Skin of body (tissue), 2 donors: ENCODE results near the gene IP6K1. TPM values are rescaled to one million over a fixed set of nuclear protein-coding genes. Genes with fewer than 3 reads are reported as not detected.
A peak's percentile ranks its signal among the peaks of the same experiment; 100 is the strongest.
"Not testable (repeated sequence)": the region's sequence is repeated elsewhere in the genome, so short reads cannot be mapped to it uniquely, and the experiment has no call there.

Experiments
- DNase-seq: peaks from one replicate; lab custom pipeline; 2025; lab: John Stamatoyannopoulos, UW
- total RNA-seq: library from RNA; depleted of rRNA; stranded (reverse); fragments of >200 nt; gene quantifications from one replicate; pipeline ENCODE4 v1.2.3, GENCODE V29; 2014

The IP6K1 gene
- total RNA-seq, 1 donor from 2014 or later = 27.5 TPM

- no peak for DNase-seq
Observed at GRCh38 chr3:49794431-49794830, 8.1 kb upstream of the IP6K1 start.

DNA sequence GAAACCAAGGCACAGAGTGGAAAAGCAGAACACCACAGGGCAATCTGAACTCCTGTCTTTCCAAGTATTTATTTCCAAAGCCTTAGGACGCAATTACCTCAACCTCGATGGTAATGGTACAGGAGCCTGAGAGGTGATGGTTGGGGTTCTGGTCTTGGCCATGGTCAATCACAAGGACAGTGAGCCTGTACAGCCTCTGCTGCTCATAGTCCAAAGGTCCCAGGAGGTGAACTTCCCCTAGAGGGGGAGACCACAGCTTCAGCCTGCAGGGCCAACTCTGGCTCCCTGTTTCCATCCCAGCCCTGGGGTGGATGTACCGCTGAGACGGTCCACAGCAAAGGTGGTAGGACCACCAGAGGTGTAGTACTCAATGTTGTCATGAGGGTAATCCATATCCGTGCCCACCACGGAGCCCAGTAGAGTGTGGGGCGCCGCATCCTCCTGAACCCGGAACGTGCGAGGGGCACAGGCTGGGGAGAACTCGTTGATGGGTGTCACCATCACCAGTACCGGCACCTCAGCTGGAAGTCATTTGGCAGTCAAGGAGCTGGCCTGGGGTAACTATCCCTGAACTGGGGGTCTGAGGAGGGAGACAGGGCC, 7.2 kb upstream of the IP6K1 start:
- no peak for DNase-seq

DNA sequence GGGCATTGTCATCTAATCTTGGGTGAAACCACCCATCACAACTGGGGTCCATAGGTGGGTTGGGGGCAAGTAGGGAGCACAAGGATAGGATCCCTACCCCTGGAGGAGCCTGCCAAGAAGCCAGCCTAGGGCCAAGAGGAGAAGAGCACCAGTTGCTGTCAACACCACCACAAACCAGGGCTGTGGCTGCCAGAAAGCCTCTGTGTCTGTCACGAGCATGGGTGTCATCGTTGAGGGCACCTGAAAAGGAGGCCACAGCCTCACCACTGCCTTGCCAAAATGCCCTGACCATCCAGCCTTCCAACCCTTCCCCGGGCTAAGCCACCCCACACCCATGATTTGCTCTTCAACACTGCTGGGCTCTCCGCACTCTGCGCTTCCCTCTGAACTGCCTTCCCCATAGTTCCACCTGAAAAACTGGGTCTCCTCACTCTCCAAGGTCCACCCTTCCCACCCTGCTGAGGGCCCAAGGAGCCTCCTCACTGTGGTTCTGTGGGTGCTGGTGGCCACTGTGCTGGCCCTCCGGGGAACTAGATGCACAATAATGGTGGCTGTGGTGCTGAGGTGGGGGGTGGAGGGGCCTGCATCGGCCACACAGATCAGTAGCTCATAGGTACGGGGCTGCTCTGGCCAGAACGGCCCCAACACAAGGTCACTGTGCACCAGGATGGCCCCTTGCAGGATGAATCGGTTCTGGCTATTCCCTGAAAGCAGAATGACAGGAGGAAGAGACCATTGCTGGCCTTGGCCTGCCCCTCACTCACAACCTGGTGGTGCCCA, 6.2 kb upstream of the IP6K1 start:
- DNase-seq = no peak

DNA sequence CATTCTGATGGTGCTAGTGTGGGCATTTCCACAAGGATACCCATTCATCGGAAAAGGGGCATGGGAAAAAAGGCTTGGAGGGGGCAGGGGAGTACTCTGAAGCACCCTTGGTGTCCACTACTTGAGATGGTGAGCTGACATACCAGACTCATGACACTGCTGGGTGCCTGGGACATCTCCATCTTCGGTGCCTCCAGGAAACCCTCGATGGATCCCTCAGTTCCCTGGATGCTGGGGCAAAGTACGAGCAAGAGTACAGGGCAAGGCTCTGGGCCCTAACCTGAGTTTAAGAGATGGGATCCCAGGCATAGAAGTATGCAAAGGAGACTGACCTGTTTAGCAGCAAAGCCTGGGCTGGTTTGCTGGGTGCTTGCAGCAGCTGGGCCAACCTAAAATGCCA, 5.2 kb upstream of the IP6K1 start:
- DNase-seq = no peak

DNA sequence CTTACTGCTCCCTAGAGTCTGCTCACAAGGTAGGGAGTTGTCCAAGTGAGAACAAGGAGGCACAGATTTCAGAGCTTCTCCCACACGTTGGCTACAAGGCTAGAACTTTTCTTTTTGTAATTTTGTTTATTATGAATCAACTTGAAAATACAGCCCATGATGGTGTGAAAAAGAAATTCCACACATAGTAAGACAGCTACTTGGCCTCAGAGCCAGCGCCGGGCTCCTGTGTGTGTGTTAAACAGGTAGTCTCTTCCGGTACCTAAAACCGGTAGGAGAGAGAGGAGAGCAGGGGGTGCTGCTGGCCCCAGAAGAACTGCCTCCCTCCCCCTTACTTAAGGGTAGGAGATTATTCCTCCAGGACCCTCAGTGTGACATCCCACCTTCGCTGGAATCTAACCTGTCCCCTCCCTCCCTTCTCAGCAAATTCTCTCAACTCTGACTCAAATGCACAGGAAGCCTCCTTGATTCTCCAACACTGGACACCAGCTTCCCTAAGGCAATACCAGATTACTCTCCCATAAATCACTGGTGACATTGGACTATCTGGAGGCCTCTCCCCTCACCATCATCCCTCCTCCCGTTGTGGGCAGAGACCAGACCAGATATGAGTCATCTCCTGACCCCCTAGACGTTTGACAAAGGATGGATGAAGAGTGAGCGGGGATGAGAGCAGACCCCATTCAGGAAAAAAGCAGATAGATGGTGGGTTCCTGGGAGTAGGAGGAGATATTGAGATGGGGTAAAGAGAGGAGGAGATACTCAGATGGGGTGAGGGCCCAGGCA, 4.5 kb upstream of the IP6K1 start:
- DNase-seq = no peak

- DNase-seq = no peak
Observed at GRCh38 chr3:49788056-49788455, 1.7 kb upstream of the IP6K1 start.

GRCh38 chr3:49787536-49787935, 1.2 kb upstream of the IP6K1 start:
- DNase-seq = no peak

DNA sequence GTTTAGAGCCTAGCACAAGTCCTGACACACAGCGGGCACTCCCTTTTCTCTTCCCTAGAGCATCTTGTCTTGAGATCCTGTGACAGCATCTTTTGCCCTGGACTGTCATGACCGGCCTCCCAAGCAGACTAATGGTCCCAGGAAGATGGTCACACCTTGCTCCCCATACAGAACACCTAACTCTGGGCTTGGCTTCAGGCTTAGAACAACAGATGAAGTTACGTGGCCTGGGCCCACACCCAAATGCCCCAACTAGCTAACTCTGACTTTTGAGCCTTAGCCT, 781 bp upstream of the IP6K1 start:
- no peak for DNase-seq

DNA sequence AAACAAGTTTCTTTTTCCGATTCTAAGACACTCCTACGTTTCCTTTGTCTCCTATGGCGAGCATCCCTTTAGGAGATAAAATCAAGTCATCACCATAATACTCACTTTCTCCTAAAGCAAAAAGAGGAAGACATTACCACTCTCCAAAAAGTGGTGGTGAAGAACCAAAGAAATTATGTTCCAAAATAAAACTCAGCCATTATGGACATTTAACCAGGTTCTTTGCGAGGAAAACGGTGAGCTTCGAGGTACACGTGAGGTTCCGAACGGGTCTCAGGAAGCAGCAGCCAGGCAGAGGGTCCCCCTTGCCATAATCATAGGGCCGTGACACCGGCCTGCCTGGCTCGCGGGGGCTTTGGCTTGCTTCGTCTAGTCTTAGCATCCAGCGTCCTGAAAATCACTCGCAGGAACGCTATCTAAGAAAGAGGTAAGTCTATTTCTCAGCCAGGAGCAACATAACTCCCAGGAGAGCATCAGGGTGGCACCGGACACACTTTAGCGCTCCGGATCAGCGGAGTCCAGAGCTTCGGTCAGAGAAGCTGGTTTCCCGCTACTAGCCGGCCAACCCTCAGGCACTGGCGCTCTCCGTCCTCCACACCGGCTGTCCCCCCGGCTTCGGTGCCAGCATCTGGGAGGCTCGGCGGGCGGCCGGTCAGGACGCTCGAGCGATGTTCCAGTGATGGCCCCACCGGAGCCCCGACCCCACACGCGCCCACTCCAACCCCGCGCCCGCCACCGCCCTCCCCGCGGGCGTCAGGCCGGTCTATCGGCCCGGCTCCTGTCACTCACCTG, 581 bp downstream of the IP6K1 start:
- peak; percentile 12 for DNase-seq

- DNase-seq = not testable (repeated sequence)
Observed at GRCh38 chr3:49782277-49782676, 4.1 kb downstream of the IP6K1 start.

- DNase-seq = no peak
Observed at GRCh38 chr3:49781415-49782199, 4.7 kb downstream of the IP6K1 start.

DNA sequence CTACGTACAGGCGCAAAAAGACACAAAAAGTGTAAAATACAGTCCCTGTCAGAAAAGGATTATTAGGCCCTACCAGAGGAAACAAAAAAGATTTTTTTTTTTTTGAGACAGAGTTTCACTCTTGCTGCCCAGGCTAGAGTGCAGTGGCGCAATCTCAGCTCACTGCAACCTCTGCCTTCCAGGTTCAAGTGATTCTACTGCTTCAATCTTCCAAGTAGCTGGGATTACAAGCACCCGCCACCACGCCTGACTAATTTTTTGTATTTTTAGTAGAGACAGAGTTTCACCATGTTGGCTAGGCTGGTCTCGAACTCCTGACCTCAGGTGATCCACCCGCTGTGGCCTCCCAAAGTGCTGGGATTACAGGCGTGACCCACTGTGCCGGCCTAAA, 5.4 kb downstream of the IP6K1 start:
- DNase-seq = not testable (repeated sequence)

DNA sequence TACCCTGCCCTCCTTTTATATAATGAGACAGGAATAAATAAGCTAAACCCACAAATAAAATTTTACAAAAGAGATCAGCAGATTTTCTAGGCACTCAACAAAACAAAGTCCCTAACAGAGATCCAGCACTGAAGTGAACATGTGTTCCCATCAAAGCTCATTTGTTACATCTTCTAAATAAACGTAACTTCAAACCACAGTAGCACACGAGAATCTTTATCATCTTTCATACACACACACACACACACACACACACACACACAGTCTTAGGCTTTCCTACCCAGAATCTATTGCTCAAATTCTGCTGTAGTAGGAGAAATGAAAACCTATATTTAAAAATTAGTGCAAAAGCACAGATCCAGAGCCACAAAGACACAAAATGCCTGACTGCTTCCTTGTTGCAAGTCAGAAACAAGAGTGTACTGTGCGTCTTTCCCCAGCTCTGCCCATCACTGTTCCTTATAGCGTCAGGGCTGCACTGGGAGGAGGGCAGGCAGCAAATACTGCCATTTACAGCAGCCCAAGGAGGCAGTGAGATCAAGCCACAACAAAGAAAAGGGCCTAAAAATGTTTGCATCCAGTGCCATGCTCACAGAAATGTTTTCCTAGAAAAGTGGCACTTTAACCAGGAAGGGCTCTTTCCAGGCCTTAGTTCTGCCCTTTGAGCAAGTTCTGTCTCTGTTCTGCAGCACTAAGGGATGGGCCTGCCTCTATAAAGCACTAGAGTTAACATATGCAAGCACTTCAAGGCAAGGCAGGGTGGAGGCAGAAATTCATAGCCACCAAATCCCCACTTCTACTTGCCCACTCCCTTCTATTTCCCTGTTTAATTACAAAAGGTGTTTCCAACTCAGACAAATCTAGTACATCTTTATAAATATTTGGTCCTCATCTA, 6.0 kb downstream of the IP6K1 start:
- no peak for DNase-seq

GRCh38 chr3:49779358-49780079, 6.8 kb downstream of the IP6K1 start:
- no peak for DNase-seq

GRCh38 chr3:49776101-49776500, 10.2 kb downstream of the IP6K1 start:
- DNase-seq = not testable (repeated sequence)

- DNase-seq = no peak
Observed at GRCh38 chr3:49775538-49775937, 10.8 kb downstream of the IP6K1 start.

GRCh38 chr3:49772703-49773102, 13.6 kb downstream of the IP6K1 start:
- DNase-seq = no peak

DNA sequence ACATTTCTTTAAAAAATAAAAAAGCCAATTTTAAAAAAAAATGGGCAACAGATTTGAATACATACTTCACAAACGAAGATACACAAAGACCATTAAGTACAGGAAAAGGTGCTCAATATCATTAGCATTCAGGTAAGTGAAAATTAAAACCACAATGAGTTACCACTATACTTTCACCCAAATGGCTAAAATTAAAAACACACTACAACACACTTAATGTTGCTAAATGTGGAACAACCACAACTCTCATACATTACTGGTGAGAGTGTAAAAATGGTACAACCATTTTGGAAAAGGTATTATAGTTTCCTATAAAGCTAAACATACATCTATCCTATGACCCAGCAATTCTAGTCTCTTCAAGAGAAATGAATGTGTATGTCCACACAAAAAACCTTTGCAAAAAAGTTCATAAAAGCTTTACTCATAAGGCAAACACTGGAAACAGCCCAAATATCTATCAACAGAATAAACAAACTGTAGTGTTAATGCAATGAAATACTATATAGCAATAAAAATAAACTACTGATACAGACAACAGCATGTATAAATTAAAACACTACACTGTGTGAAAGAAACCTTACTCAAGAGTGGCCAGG, 14.9 kb downstream of the IP6K1 start:
- DNase-seq = no peak

DNA sequence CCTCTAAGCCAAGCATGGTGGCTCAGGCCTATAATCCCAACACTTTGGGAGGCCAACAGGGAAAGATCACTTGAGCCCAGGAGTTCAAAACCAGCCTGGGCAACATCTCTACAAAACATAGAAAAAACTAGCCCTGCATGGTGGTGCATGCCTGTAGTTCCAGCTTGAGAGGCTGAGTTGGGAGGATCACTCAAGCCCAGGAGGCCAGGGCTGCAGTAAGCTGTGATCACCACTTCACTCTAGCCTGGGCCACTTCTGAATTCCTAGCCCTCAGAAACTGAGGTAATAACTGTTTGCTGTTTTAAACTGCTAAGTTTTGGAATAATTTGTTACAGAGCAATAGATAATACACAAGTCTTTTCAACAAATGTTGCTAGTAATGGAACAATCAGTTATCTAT, 16.4 kb downstream of the IP6K1 start:
- DNase-seq = no peak
